Keratinocyte (primary cell): ENCODE results near the gene UBXN7. TPM values are rescaled to one million over a fixed set of nuclear protein-coding genes. Genes with fewer than 3 reads are reported as not detected.

Source experiments
- DNase-seq: peaks from one replicate; pipeline ENCODE4 v3.0.0-alpha.2; 2011; ENCODE audit warnings: low read depth, missing footprints, low spot score
- FAIRE-seq: peaks from 2 replicates; lab custom pipeline; 2011; peaks lifted over from hg19 to GRCh38; lab: Jason Lieb, UNC
- H2AFZ ChIP-seq: 2 replicates; pipeline ENCODE4 v1.6.0; 2012; ENCODE audit warnings: low read length, control low read depth, inconsistent platforms; ENCODE audit not compliant: control insufficient read depth
- H3K27ac ChIP-seq: 2 replicates; pipeline ENCODE4 v1.5.1; 2011; ENCODE audit warnings: low read length; ENCODE audit not compliant: control insufficient read depth, insufficient read depth
- H3K27me3 ChIP-seq: 3 replicates; pipeline ENCODE4 v1.6.0; 2011; ENCODE audit warnings: low read length; ENCODE audit not compliant: control insufficient read depth, insufficient read depth; ENCODE audit errors: extremely low read depth
- H3K36me3 ChIP-seq, 2 experiments: 2 replicates in 1 of 2; 3 replicates in 1 of 2; pipeline ENCODE4 v1.5.1; 2011; ENCODE audit warnings: low read length in 2 of 2, mild to moderate bottlenecking in 1 of 2; ENCODE audit not compliant: control insufficient read depth in 2 of 2, insufficient read depth in 2 of 2; ENCODE audit errors: extremely low read depth in 1 of 2
- H3K4me1 ChIP-seq: 3 replicates; pipeline ENCODE4 v1.5.1; 2011; ENCODE audit warnings: low read length; ENCODE audit not compliant: control insufficient read depth, insufficient read depth; ENCODE audit errors: extremely low read depth
- H3K4me2 ChIP-seq: 3 replicates; pipeline ENCODE4 v1.6.0; 2011; ENCODE audit warnings: low read depth, low read length; ENCODE audit not compliant: control insufficient read depth, insufficient read depth; ENCODE audit errors: extremely low read depth
- H3K4me3 ChIP-seq, 3 experiments: fragments of 200-600 bp in 1 of 3; sonication (generic) in 1 of 3; 2 replicates in 2 of 3; 3 replicates in 1 of 3; pipeline ENCODE4 v1.5.1; 2011 to 2016; ENCODE audit warnings: low read length in 3 of 3, mild to moderate bottlenecking in 3 of 3, control low read depth in 2 of 3, inconsistent platforms in 1 of 3, low read depth in 1 of 3, mixed read lengths in 1 of 3, mixed run types in 1 of 3, moderate library complexity in 1 of 3; ENCODE audit not compliant: control insufficient read depth in 2 of 3, insufficient read depth in 2 of 3; ENCODE audit errors: extremely low read depth in 1 of 3
- H3K79me2 ChIP-seq: 2 replicates; pipeline ENCODE4 v1.6.0; 2012; ENCODE audit warnings: low read length; ENCODE audit not compliant: control insufficient read depth, insufficient read depth
- H3K9ac ChIP-seq: 3 replicates; pipeline ENCODE4 v1.6.0; 2011; ENCODE audit warnings: low read length; ENCODE audit not compliant: control insufficient read depth, insufficient read depth; ENCODE audit errors: extremely low read depth
- H3K9me1 ChIP-seq: 3 replicates; pipeline ENCODE4 v1.6.0; 2011; ENCODE audit warnings: low read length; ENCODE audit not compliant: control insufficient read depth, insufficient read depth; ENCODE audit errors: extremely low read depth
- H3K9me3 ChIP-seq: 2 replicates; pipeline ENCODE4 v1.5.1; 2012; ENCODE audit warnings: low read depth, low read length; ENCODE audit not compliant: control insufficient read depth
- H4K20me1 ChIP-seq: 3 replicates; pipeline ENCODE4 v1.6.0; 2011; ENCODE audit warnings: low read length; ENCODE audit not compliant: control insufficient read depth, insufficient read depth; ENCODE audit errors: extremely low read depth
- EZH2 ChIP-seq: IDR thresholded peaks from one replicate; pipeline ENCODE4 v1.6.1; 2012; ENCODE audit warnings: inconsistent platforms, mild to moderate bottlenecking, low read length, moderate library complexity
- dilution Hi-C: fragments of 300-500 bp; cut with MboI; formaldehyde crosslinking; loops from one replicate; pipeline ENCODE4 v1.7.0; 2020; ENCODE audit warnings: low sequenced_read_pairs; ENCODE audit not compliant: extremely low pct_ligation_motif_present
- polyA plus RNA-seq, 5 experiments: library from polyadenylated mRNA; depleted of rRNA in 3 of 5; stranded (reverse) in 3 of 5; stranded (forward) in 1 of 5; unstranded in 1 of 5; fragments of >200 nt; gene quantifications; 1 replicate in 1 of 5; 2 replicates in 3 of 5; 3 replicates in 1 of 5; pipeline versions ENCODE4 v1.2.1 to v1.2.3, GENCODE V29; 2011 to 2012; ENCODE audit warnings: missing spikeins in 2 of 5, low read depth in 1 of 5, low replicate concordance in 1 of 5
- TF ChIP-seq, protein P1 (sequence below), 3 experiments: IDR thresholded peaks in 1 of 3; conservative IDR thresholded peaks in 1 of 3; optimal IDR thresholded peaks in 1 of 3; 2 replicates in 2 of 3; 3 replicates in 1 of 3; pipeline versions ENCODE3 to v1.5.1; 2011; ENCODE audit warnings: low read length in 3 of 3, mild to moderate bottlenecking in 3 of 3, moderate library complexity in 2 of 3, control low read depth in 1 of 3, inconsistent platforms in 1 of 3; ENCODE audit not compliant: insufficient read depth in 2 of 3; ENCODE audit errors: extremely low read depth in 1 of 3

UBXN7 gene
- polyA plus RNA-seq, 1 donor (not counting 4 experiments of a cell fraction or from before 2014, with no cell fraction given) = 19.7 TPM

DNA sequence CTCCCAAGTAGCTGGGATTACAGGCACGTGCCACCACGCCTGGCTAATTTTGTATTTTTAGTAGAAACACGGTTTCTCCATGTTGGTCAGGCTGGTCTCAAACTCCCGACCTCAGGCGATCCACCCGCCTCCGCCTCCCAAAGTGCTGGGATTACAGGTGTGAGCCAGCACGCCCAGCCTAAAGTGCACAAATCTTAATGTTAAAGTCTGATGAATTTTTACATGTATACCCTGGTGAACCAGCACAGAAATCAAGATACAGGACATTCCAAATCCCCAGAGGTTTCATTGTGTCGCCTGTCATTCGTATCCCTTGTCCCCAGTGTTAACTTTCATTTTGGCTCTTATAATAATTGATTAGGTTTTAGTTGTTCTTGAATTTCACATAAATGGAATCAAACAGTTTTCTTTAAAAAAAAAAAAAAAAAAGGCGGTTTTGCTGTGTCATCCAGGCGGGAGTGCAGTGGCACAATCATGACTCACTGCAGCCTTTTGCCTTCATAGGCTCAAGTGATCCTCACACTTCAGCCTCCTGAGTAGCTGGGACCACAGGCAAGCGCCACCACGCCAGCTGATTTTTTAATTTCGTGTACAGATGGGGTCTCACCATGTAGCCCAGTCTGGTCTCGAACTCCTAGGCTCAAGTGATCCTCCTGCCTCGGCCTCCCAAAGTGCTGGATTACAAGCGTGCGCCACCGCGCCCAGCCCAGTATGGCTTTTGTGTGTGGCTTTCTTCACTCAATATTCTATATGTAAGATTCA, 92.6 kb downstream of the UBXN7 start:
- H3K36me3 ChIP-seq = no peaks in the 10 kb centered on the region
- H3K4me3 ChIP-seq = no peak overlapping the region
- DNase-seq = no peak
- peak overlapping the region; percentile 28 for H3K9ac ChIP-seq
- H3K27ac ChIP-seq = peak overlapping the region; percentile 86
- no peak for TF ChIP-seq EZH2
- TF ChIP-seq, protein P1, sequence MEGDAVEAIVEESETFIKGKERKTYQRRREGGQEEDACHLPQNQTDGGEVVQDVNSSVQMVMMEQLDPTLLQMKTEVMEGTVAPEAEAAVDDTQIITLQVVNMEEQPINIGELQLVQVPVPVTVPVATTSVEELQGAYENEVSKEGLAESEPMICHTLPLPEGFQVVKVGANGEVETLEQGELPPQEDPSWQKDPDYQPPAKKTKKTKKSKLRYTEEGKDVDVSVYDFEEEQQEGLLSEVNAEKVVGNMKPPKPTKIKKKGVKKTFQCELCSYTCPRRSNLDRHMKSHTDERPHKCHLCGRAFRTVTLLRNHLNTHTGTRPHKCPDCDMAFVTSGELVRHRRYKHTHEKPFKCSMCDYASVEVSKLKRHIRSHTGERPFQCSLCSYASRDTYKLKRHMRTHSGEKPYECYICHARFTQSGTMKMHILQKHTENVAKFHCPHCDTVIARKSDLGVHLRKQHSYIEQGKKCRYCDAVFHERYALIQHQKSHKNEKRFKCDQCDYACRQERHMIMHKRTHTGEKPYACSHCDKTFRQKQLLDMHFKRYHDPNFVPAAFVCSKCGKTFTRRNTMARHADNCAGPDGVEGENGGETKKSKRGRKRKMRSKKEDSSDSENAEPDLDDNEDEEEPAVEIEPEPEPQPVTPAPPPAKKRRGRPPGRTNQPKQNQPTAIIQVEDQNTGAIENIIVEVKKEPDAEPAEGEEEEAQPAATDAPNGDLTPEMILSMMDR (optimal IDR thresholded peaks at IDR 0.05 in 1 of 3, IDR thresholded peaks at IDR 0.05 in 1 of 3, conservative IDR thresholded peaks at IDR 0.05 in 1 of 3; ENCODE audit: extremely low read depth in 1 of 3, insufficient read depth in 2 of 3, low read length in 3 of 3) = no peak
- H4K20me1 ChIP-seq = no peaks in the 10 kb centered on the region
- no peak for FAIRE-seq
- no peaks in the 10 kb centered on the region for H3K27me3 ChIP-seq
- H3K9me1 ChIP-seq = no peaks in the 10 kb centered on the region
- no peak overlapping the region for H3K4me2 ChIP-seq
- peaks cover 48% of the 10 kb centered on the region for H3K4me1 ChIP-seq
- H3K79me2 ChIP-seq = no peaks in the 10 kb centered on the region
- no peak overlapping the region for H2AFZ ChIP-seq
- dilution Hi-C loops = no loop called here
- no peaks in the 10 kb centered on the region for H3K9me3 ChIP-seq

DNA sequence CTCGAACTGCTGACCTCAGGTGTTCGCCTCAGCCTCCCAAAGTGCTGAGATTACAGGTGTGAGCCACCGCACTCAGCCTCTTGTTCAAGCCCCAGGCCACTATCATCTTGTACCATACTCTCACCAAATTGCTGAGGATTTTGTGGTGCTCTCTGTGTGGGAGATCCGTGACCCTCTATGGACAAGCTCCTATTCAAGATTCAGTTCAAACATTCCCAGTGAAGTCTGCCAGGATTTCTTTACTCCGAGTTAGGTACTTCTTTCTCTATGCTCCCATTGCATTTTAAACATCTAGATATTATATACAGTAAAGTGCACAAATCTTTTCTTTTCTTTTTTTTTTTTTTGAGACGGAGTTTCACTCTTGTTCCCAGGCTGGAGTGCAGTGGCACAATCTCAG, 93.2 kb downstream of the UBXN7 start:
- Histone ChIP-seq H3K27ac (peak overlapping the region; percentile 86), H3K9ac (peak overlapping the region; percentile 6), H3K9me1 (no peaks in the 10 kb centered on the region), H3K4me1 (peaks cover 48% of the 10 kb centered on the region), H3K79me2 (no peaks in the 10 kb centered on the region), H2AFZ (no peak overlapping the region), H3K36me3 (no peaks in the 10 kb centered on the region), H3K27me3 (no peaks in the 10 kb centered on the region), H3K4me3 (no peak overlapping the region), H3K9me3 (no peaks in the 10 kb centered on the region), H4K20me1 (no peaks in the 10 kb centered on the region), H3K4me2 (no peak overlapping the region)
- FAIRE-seq (no peak), DNase-seq (no peak)
- dilution Hi-C loops = no loop called here
- no peak for TF ChIP-seq EZH2
- TF ChIP-seq, protein P1 (optimal IDR thresholded peaks at IDR 0.05 in 1 of 3, IDR thresholded peaks at IDR 0.05 in 1 of 3, conservative IDR thresholded peaks at IDR 0.05 in 1 of 3; ENCODE audit: extremely low read depth in 1 of 3, insufficient read depth in 2 of 3, low read length in 3 of 3) = no peak
